NCI-H146 treated with DMSO at 0.1 percent for 48 hours (cell line): Measurements from ENCODE around the gene NBPF26.
"Not testable (repeated sequence)": the region's sequence is repeated elsewhere in the genome, so short reads cannot be mapped to it uniquely, and the experiment has no call there.

Source experiments
- DNase-seq: peaks from one replicate; lab custom pipeline; 2025; ENCODE audit not compliant: unreplicated experiment; lab: John Stamatoyannopoulos, UW

Gene NBPF26

DNA sequence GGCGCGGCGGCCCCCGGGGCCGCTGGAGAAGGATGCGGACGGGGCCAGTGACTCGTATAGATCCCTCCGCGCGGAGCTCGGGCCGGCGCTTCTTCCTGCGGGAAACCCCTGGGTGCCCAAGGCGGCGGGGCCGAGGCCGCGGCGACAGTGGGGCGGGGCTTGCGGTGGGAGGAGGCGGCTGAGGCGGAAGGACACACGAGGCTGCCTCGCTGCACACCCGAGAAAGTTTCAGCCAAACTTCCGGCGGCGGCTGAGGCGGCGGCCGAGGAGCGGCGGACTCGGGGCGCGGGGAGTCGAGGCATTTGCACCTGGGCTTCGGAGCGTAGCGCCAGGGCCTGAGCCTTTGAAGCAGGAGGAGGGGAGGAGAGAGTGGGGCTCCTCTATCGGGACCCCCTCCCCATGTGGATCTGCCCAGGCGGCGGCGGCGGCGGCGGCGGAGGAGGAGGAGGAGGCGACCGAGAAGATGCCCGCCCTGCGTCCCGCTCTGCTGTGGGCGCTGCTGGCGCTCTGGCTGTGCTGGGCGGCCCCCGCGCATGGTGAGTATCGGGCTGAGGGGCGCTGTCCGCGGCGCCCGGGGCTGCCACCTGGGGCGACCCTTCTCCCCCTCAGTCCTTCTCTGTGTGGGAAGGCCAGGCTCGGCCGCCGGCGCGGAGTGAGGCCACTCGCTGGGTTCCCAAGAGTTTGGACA lies at the start of gene NBPF26:
Gene NBPF26 (plus strand): TSS at position 231 of the 688 bp plus-strand sequence.
- DNase-seq, result not testable (repeated sequence)

DNA sequence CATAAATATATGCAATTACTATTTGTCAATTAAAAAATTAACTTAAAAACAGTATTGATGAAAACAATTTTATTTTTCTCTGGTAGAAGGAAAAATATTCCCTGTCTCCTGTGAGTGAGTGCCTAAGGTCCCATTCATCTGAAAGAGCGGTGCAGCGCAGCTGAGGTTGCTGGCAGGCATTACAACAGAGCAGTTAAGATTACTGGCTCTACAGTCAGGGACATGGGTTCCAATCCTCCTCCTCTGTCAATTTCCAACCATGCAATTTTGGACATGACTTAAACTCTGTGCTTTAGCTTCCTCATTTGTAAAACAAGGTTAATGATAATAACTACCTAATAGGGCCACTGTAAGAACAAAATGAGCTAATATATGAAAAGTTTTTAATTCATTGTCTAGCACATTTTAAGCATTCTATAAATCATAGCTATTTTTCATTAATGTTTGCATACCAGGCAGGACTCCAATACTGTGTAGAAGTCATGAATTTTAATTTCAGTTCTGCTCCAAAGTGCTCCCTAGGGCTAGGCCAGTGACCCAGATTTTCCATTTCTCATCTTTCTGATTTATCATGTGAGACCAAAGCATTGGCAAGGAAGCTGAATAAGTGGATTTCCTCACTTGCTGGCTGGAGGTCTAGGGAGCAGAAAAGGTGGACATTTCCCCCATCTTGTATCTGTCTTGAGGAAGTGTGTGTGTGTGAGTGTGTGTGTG lies 43.5 kb upstream of the NBPF26 start:
- DNase-seq, result not testable (repeated sequence)

DNA sequence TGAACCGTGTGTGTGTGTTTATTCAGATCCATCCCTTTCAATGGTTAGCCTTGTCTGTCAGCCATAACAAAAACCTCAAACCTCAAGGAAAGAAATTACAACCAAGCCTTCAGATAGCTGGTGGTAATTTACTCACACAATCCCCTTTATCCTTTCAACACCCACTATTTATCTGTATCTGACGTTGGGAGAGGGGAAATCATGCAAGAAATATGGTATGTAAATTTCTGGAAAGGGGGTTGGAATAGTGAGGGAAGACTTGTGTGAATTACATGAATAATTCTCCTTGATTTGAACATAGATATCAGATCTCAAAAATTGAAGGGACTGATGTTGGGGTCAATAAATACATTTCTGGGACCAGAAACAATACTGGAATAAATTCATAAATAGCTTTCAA lies 42.8 kb upstream of the NBPF26 start:
- not testable (repeated sequence) for DNase-seq

DNA sequence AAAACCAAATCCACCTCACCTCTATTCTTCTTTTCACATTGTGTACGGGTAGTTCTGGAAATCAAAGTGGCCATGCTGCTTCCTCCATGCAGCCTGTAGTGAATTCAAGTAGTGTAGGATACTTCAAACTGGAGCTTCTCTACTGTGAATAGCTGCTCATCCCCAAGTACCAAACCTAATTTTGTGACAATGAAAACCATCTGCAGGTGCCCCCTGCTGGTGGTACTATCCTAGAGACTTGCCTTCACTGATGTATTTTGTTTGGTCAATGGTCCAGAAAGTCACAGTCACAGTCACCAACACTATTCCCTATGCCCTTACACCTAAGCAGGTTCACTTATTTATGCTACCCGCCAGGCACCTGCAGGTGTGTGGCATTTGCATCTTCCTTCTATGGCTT lies 39.3 kb upstream of the NBPF26 start:
- DNase-seq, result not testable (repeated sequence)

GRCh38 chr1:120685622-120686021 lies 38.1 kb upstream of the NBPF26 start:
- not testable (repeated sequence) for DNase-seq

DNA sequence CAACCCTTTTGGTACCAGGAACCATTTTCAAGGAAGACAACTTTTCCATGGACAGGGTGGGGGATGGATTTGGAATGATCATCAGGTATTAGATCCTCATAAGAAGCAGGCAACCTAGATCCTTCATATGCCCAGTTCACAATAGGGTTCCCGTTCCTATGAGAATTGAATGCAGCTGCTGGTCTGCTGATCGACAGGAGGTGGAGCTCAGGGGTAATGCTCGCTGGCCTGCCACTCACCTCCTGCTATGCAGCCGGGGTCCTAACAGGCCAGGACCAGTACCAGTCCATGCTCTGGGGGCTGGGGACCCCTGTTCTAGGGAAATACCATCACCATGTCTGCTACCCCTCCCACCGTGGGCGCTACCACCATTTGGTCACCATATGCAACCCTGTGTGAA lies 36.5 kb upstream of the NBPF26 start:
- not testable (repeated sequence) for DNase-seq

DNA sequence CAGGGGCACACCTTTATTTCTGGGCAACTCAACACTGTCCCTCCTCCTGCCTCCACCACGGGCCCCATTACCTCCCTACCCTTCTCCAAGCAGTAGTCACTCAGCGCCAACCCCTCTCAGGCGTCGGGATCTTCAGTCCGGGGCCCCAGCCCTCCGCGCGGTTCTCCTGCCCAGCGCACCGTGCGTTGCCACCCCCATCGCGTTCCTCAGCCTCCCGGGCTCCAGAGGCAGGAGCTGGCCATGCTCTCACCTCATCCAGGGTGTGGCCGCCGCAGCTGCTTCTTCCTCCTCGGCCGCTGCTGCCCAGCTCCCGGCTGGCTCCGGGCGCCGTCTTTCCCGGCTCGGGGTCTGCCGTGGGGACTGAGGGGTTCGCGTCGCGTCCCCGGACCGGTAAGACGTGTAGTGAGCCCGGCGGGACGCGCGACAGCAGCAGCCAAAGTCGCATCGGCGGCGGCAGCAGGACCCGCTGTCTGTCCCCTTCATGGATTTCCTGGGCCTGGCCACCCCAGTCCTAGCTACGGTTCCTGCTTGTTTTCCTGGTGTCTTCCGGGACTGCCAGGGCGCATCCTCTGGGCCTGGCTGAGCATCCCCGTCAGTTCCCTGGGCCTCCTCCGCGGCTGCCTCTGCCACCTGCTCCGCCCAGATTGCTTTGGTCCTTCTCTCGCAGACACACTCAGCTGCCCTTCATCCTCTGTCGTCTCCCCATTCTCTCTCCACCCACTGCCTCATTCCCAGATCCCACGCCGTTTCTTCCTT lies 22.8 kb upstream of the NBPF26 start:
- DNase-seq, result not testable (repeated sequence)

DNA sequence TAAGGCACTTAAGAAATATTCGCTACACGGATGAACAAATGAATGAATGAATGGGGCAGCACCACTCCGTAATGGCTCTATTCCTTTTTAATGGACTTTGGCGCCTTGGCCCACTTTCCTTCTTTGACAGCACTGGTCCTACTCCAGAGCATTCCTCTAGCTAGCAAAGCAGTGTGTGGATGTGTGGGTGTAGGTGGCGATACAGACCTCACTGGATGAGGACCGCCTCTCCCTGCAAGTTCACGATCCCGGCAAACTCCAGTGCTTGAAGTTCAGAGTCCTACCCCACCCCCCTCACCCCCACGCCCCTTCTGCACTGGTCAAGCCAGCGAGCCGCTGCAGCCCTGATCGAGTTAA lies 409 bp upstream of the NBPF26 start:
- not testable (repeated sequence) for DNase-seq

DNA sequence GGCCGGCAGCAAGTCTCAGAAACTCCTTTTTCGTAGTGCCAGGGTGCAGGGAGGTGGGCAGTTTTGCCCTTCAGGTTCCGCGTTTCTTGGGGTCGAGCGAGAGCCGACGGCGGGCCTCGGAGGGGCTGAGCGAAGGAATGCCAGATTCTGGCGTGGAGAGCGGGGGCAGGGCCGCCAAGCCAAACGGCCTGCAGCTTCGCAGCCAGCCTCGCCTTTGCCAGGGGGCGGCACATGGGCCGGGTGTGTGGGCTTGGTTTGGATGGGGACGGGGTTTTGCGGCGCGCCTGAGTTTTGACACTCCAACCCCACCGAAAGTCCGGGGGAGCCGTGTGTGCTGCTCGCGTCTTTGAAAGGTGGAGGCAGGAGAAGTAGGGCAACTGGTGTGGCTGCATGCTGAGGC lies 762 bp downstream of the NBPF26 start:
- not testable (repeated sequence) for DNase-seq

DNA sequence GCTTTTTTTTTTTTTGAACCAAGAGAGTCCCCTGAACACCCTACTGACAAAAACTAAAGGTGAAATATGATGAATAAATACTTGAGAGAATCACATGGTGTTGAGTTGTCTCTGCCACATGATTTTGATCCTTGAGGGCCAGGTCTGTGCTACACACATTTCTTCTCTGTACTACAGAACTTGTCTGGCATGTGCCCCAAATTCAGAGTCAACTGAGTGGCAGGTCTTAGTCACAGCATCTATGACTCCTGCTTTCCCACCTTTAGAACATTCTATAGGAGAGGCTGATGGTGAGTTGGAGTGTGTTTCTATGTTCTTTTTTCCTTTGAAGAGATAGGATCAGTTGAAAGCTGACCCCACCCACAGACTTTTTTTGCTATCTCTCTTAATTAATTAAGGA lies 5.1 kb downstream of the NBPF26 start:
- DNase-seq, result not testable (repeated sequence)

GRCh38 chr1:120769090-120769489 lies 45.3 kb downstream of the NBPF26 start:
- DNase-seq, result not testable (repeated sequence)

GRCh38 chr1:120805452-120805851 lies 81.7 kb downstream of the NBPF26 start:
- DNase-seq, result not testable (repeated sequence)

DNA sequence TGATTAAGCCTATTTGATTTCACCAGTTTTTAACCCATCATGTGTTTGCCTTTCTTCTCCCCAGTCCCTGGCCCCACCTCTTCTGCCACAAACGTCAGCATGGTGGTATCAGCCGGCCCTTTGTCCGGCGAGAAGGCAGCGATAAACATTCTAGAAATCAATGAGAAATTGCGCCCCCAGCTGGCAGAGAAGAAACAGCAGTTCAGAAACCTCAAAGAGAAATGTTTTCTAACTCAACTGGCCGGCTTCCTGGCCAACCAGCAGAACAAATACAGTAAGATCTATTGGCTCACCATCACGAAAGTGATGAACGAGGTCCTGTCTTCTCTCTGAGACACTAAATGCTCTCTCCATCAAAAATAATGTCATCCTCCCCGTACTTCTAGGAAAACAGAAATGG lies 88.1 kb downstream of the NBPF26 start:
- DNase-seq, result not testable (repeated sequence)

DNA sequence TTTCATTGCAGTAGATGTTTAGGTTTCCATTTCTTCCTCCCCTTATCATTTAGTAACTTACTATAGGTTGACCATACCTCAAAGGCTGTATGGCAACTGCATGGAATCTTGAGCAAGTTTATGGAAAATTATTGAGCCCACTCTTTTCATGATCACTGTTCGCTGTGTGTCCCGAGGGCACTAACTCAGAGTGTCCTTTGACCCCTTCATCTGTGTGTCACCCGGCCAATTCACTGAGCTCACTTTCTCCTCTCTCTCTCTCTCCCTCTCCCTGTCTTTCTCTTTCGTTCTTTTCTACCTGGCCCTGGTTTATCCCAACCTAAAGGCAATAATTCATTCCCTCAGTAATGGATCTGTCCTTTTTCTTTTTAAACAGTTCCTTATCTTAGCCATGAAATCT lies 101.3 kb downstream of the NBPF26 start:
- not testable (repeated sequence) for DNase-seq

DNA sequence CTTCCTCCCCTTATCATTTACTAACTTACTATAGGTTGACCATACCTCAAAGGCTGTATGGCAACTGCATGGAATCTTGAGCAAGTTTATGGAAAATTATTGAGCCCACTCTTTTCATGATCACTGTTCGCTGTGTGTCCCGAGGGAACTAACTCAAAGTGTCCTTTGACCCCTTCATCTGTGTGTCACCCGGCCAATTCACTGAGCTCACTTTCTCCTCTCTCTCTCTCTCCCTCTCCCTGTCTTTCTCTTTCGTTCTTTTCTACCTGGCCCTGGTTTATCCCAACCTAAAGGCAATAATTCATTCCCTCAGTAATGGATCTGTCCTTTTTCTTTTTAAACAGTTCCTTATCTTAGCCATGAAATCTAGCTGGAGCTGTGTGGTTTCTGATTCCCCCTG lies 102.9 kb downstream of the NBPF26 start:
- DNase-seq, result not testable (repeated sequence)

GRCh38 chr1:120844186-120844944 lies 120.6 kb downstream of the NBPF26 start:
- DNase-seq, result not testable (repeated sequence)

- DNase-seq, result not testable (repeated sequence)
Measured at GRCh38 chr1:120844945-120845330, 121.2 kb downstream of the NBPF26 start.

DNA sequence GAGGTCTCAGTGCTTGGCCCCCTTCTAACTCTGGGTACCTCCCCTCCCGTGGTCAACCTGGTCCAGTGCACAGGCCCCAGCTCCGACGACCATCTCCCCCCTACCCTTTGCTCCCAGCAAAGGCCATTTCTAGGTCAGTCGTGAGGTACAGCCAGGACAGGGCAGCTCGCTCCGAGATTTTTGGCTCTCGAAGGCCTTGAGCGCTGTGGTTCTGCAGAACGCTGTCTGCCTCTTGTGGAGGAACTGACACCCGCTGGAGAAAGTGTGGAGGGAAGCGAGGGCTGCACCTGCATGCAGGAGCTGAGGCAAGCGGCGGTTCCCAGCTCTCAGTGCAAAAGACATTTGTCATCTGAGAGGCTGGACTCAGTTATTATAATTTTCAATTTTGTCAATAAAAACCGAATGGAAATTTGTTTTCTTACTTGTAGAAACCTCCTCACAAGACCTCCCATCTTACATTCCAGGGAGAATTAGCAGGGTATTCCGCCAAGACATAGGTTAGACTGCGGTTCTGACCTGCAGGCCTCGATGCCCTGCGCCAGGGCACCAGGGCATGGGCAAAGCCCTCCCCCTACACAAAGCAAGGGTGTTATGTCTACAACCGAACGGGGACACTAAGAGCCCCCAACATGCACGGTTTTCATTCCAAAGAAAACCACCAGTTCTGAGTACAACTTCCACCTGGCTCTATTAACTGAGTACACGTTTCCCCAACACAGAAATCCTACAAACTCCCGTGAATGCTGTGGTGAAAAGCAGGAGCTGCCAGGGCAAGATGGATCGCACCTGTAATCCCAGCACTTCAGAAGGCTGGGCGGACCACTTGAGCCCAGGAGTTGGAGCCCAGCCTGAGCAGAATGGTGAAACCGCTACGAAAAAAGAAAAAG lies 125.9 kb downstream of the NBPF26 start:
- DNase-seq, result not testable (repeated sequence)

DNA sequence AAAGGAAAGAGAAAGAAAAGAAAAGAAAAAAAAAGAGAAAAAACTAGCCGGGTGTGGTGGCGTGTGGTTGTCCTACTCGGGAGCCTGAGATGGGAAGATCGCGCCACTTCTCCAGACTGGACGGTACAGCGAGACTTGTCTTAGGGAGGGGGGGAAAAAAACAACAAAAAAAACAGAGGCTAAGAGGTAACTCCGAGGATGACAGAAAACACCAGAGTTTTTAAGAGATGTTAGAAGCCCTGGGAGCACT lies 126.5 kb downstream of the NBPF26 start:
- DNase-seq, result not testable (repeated sequence)
